HepG2 (cell line): ENCODE data around the gene NFS1. TPM values are rescaled to one million over a fixed set of nuclear protein-coding genes. Genes with fewer than 3 reads are reported as not detected.
A peak's percentile ranks its signal among the peaks of the same experiment; 100 is the strongest.

Experiments
- ELF1 ChIP-seq: sonication (generic); formaldehyde crosslinking; IDR thresholded peaks from 2 replicates; pipeline ENCODE4 v1.4.0; 2020; ENCODE audit warnings: missing genetic modification reagents
- HNRNPL ChIP-seq: fragments of 200-400 bp; formaldehyde crosslinking; IDR thresholded peaks from 2 replicates; pipeline ENCODE4 v1.6.1; 2017; ENCODE audit warnings: mild to moderate bottlenecking, low read depth, low read length
- NR3C1 ChIP-seq: sonication (generic); formaldehyde crosslinking; IDR thresholded peaks from 2 replicates; pipeline ENCODE4 v1.4.0; 2020; ENCODE audit warnings: missing genetic modification reagents
- PHB2 ChIP-seq: fragments of 450-650 bp; IDR thresholded peaks from 2 replicates; pipeline ENCODE4 v1.6.1; 2018; ENCODE audit not compliant: partially characterized antibody
- PHF21A ChIP-seq: sonication (generic); formaldehyde crosslinking; IDR thresholded peaks from 2 replicates; pipeline ENCODE4 v1.5.0; 2020; ENCODE audit warnings: mild to moderate bottlenecking, missing genetic modification reagents
- THRA ChIP-seq: sonication (generic); formaldehyde crosslinking; IDR thresholded peaks from 2 replicates; pipeline ENCODE4 v1.4.0; 2020; ENCODE audit warnings: missing genetic modification reagents, borderline replicate concordance
- ZBTB3 ChIP-seq: sonication (generic); formaldehyde crosslinking; IDR thresholded peaks from 2 replicates; pipeline ENCODE4 v1.4.0; 2020; ENCODE audit warnings: low read depth, mild to moderate bottlenecking, moderate library complexity, missing genetic modification reagents, borderline replicate concordance
- ZBTB49 ChIP-seq: sonication (generic); formaldehyde crosslinking; IDR thresholded peaks from 2 replicates; pipeline ENCODE4 v1.4.0; 2020; ENCODE audit warnings: missing genetic modification reagents, borderline replicate concordance
- ZNF121 ChIP-seq: sonication (generic); formaldehyde crosslinking; IDR thresholded peaks from 2 replicates; pipeline ENCODE4 v1.5.0; 2020; ENCODE audit warnings: mild to moderate bottlenecking, missing genetic modification reagents
- ZNF143 ChIP-seq: sonication (generic); formaldehyde crosslinking; IDR thresholded peaks from 2 replicates; pipeline ENCODE4 v1.4.0; 2020; ENCODE audit warnings: missing genetic modification reagents
- ZNF260 ChIP-seq: sonication (generic); formaldehyde crosslinking; IDR thresholded peaks from 2 replicates; pipeline ENCODE4 v1.4.0; 2020; ENCODE audit warnings: missing genetic modification reagents, low read depth, mild to moderate bottlenecking, borderline replicate concordance
- ZNF547 ChIP-seq: sonication (generic); formaldehyde crosslinking; IDR thresholded peaks from 2 replicates; pipeline ENCODE4 v1.5.1; 2020; ENCODE audit warnings: mild to moderate bottlenecking, missing genetic modification reagents
- ZNF614 ChIP-seq: IDR thresholded peaks from 2 replicates; pipeline ENCODE4 v1.6.1; 2018; ENCODE audit warnings: missing biosample characterization, missing genetic modification reagents, inconsistent platforms, borderline replicate concordance
- polyA plus RNA-seq, 8 experiments: library from polyadenylated mRNA; depleted of rRNA in 3 of 8; stranded (reverse) in 7 of 8; unstranded in 1 of 8; fragments of >200 nt; fragmentation: Illumina TruSeq in 4 of 8; extraction: Trizol in 4 of 8; gene quantifications; 2 replicates each; pipeline versions ENCODE4 v1.2.1 to v1.2.3, GENCODE V29; 2011 to 2016; ENCODE audit warnings: low read depth in 4 of 8, missing spikeins in 1 of 8, mixed read lengths in 1 of 8; ENCODE audit not compliant: insufficient read depth in 1 of 8
- total RNA-seq, 5 experiments: library from RNA; depleted of rRNA; stranded (reverse); fragments of >200 nt; fragmentation: Illumina TruSeq; extraction: Trizol; gene quantifications; 2 replicates each; pipeline ENCODE4 v1.2.3, GENCODE V29; 2016; ENCODE audit warnings: low read depth in 1 of 5
- TF ChIP-seq, protein P1 (sequence below): sonication (generic); formaldehyde crosslinking; conservative IDR thresholded peaks from 2 replicates; pipeline ENCODE4 v1.4.0; 2020; ENCODE audit warnings: mild to moderate bottlenecking, missing genetic modification reagents, moderate library complexity
- TF ChIP-seq, protein P2 (sequence below): sonication (generic); formaldehyde crosslinking; IDR thresholded peaks from 2 replicates; pipeline ENCODE4 v1.5.1; 2020; ENCODE audit warnings: mild to moderate bottlenecking, missing genetic modification reagents, moderate library complexity
- TF ChIP-seq, protein P3 (sequence below): sonication (generic); formaldehyde crosslinking; IDR thresholded peaks from 2 replicates; pipeline ENCODE4 v1.5.1; 2020; ENCODE audit warnings: mild to moderate bottlenecking, missing genetic modification reagents, borderline replicate concordance

The NFS1 gene
- total and polyA plus RNA-seq, 2 of the 13 experiments (the other 11 are each of a cell fraction or from before 2014, with no cell fraction given), result 65.9 to 88.1 TPM

DNA sequence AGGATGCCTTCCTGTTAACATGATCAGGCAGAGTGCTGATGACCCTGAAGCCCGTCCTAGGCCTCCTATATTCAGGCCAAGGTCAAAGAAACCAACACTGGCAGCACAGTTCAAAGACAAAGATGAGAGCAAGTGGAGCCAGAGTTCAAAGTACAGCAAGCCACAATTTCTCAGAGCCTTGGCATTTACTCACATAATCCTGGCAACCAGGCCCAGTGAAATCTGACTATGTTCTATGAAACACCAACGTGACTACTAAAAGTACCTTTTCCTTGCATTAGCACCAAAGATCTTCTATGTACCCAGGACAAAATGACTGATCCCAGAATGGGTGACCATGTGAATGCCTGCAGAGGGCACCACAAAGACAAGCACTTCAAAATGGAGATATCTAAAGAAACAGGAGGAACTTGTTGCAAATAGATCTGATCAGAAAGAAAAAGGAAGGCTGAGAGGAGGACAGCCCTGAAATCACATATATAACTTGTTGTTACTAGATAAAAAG is 3.9 kb downstream of the NFS1 start (continued):
- TF ChIP-seq HNRNPL, result no peak
- TF ChIP-seq, protein P1, sequence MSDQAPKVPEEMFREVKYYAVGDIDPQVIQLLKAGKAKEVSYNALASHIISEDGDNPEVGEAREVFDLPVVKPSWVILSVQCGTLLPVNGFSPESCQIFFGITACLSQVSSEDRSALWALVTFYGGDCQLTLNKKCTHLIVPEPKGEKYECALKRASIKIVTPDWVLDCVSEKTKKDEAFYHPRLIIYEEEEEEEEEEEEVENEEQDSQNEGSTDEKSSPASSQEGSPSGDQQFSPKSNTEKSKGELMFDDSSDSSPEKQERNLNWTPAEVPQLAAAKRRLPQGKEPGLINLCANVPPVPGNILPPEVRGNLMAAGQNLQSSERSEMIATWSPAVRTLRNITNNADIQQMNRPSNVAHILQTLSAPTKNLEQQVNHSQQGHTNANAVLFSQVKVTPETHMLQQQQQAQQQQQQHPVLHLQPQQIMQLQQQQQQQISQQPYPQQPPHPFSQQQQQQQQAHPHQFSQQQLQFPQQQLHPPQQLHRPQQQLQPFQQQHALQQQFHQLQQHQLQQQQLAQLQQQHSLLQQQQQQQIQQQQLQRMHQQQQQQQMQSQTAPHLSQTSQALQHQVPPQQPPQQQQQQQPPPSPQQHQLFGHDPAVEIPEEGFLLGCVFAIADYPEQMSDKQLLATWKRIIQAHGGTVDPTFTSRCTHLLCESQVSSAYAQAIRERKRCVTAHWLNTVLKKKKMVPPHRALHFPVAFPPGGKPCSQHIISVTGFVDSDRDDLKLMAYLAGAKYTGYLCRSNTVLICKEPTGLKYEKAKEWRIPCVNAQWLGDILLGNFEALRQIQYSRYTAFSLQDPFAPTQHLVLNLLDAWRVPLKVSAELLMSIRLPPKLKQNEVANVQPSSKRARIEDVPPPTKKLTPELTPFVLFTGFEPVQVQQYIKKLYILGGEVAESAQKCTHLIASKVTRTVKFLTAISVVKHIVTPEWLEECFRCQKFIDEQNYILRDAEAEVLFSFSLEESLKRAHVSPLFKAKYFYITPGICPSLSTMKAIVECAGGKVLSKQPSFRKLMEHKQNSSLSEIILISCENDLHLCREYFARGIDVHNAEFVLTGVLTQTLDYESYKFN, result peak; percentile 90
- peak; percentile 90; the same call in 1 of the 2 replicates for TF ChIP-seq THRA (CRISPR knock-in tag)
- TF ChIP-seq ELF1 (CRISPR knock-in tag), result peak; percentile 53; the same call in 1 of the 2 replicates
- no peak for TF ChIP-seq PHB2
- no peak for TF ChIP-seq ZBTB49 (CRISPR knock-in tag)
- TF ChIP-seq ZNF547 (CRISPR knock-in tag), result no peak
- TF ChIP-seq, protein P2, sequence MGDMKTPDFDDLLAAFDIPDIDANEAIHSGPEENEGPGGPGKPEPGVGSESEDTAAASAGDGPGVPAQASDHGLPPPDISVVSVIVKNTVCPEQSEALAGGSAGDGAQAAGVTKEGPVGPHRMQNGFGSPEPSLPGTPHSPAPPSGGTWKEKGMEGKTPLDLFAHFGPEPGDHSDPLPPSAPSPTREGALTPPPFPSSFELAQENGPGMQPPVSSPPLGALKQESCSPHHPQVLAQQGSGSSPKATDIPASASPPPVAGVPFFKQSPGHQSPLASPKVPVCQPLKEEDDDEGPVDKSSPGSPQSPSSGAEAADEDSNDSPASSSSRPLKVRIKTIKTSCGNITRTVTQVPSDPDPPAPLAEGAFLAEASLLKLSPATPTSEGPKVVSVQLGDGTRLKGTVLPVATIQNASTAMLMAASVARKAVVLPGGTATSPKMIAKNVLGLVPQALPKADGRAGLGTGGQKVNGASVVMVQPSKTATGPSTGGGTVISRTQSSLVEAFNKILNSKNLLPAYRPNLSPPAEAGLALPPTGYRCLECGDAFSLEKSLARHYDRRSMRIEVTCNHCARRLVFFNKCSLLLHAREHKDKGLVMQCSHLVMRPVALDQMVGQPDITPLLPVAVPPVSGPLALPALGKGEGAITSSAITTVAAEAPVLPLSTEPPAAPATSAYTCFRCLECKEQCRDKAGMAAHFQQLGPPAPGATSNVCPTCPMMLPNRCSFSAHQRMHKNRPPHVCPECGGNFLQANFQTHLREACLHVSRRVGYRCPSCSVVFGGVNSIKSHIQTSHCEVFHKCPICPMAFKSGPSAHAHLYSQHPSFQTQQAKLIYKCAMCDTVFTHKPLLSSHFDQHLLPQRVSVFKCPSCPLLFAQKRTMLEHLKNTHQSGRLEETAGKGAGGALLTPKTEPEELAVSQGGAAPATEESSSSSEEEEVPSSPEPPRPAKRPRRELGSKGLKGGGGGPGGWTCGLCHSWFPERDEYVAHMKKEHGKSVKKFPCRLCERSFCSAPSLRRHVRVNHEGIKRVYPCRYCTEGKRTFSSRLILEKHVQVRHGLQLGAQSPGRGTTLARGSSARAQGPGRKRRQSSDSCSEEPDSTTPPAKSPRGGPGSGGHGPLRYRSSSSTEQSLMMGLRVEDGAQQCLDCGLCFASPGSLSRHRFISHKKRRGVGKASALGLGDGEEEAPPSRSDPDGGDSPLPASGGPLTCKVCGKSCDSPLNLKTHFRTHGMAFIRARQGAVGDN (CRISPR knock-in tag), result no peak
- TF ChIP-seq, protein P3, sequence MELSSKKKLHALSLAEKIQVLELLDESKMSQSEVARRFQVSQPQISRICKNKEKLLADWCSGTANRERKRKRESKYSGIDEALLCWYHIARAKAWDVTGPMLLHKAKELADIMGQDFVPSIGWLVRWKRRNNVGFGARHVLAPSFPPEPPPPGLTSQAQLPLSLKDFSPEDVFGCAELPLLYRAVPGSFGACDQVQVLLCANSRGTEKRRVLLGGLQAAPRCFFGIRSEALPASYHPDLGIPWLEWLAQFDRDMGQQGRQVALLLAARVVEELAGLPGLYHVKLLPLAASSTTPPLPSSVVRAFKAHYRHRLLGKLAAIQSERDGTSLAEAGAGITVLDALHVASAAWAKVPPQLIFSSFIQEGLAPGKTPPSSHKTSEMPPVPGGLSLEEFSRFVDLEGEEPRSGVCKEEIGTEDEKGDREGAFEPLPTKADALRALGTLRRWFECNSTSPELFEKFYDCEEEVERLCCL (CRISPR knock-in tag), result no peak
- no peak for TF ChIP-seq ZNF260 (CRISPR knock-in tag)
- TF ChIP-seq ZNF614 (CRISPR knock-in tag), result 0 out of 2 replicates have a peak, but pooled peaks have one; percentile 25
- TF ChIP-seq PHF21A (CRISPR knock-in tag), result peak; percentile 21; the same call in 1 of the 2 replicates
- TF ChIP-seq NR3C1 (CRISPR knock-in tag), result no peak
- TF ChIP-seq ZNF121 (CRISPR knock-in tag), result no peak
- TF ChIP-seq ZBTB3 (CRISPR knock-in tag), result no peak
- TF ChIP-seq ZNF143 (CRISPR knock-in tag), result no peak
